Mucosa of stomach (tissue), 1 donor: Measurements from ENCODE around the gene PDGFB.
A peak's percentile ranks its signal among the peaks of the same experiment; 100 is the strongest.

Source experiments
- H3K27me3 ChIP-seq: one replicate; pipeline ENCODE4 v1.7.0; 2013; ENCODE audit warnings: mild to moderate bottlenecking, low read length; ENCODE audit not compliant: control insufficient read depth, insufficient read depth
- H3K36me3 ChIP-seq: one replicate; pipeline ENCODE4 v1.7.0; 2013; ENCODE audit warnings: low read length; ENCODE audit not compliant: control insufficient read depth, insufficient read depth
- H3K4me1 ChIP-seq: one replicate; pipeline ENCODE4 v1.7.0; 2013; ENCODE audit warnings: mild to moderate bottlenecking, low read length; ENCODE audit not compliant: control insufficient read depth, insufficient read depth
- H3K4me3 ChIP-seq: one replicate; pipeline ENCODE4 v1.7.0; 2013; ENCODE audit warnings: low read length
- H3K9ac ChIP-seq: one replicate; pipeline ENCODE4 v1.7.0; 2013; ENCODE audit warnings: mild to moderate bottlenecking, low read length, moderate library complexity
- H3K9me3 ChIP-seq: one replicate; pipeline ENCODE4 v1.7.0; 2013; ENCODE audit warnings: mild to moderate bottlenecking, low read length, moderate library complexity; ENCODE audit not compliant: control insufficient read depth
- donor health status: Pancreatic carcinoma.

The PDGFB gene

DNA sequence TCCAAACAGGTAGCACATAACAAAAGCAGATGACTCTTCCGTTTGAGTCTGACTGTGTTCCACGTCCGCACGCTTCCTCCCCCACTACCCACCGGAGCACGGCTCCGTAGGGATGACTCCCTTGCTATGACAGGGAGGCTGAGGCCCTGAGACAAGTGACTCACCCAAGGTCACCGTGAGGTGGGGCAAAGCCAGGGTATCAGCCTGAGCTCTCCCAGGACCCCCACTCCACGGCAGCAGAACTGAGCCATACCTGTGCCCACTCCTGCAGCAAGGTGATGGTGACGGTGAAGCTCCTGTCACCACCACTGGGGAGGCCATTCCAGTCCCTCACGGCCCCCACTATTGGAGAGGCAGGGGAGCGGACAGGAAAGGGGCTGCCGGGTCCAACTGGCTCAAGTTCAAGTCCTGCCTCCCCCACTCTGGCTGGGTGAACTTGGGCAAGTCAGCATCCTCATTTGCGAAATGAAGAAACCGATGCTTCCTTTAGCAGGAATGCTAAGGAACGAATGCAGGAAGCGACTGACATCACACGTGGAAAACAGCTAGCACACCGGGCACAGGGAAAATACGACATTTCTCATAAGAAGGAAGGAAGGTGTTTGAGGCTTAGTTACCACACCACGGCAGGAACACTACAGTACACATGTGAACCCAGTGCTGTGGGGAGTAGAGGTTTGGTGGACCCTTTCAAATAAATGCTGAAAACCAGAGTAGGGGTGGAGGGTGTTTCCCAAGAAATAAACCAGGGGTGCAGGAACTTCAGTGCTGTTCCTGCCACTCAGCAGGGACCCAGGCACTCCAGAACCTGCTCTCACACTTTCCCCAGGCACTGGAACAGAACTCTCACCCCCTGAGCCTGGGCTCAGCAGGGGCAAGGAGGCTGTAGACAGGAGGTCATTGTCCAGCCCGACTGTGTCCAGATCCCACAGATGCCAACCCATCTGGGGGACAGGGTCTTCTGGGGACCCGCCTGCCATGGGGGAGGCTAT is 59.9 kb downstream of the PDGFB start:
- H3K9ac ChIP-seq: no peak overlapping the region
- H3K4me1 ChIP-seq: peaks cover 4% of the 10 kb centered on the region
- no peaks in the 10 kb centered on the region for H3K36me3 ChIP-seq
- H3K27me3 ChIP-seq: no peaks in the 10 kb centered on the region
- H3K4me3 ChIP-seq: no peak overlapping the region
- H3K9me3 ChIP-seq: no peaks in the 10 kb centered on the region

DNA sequence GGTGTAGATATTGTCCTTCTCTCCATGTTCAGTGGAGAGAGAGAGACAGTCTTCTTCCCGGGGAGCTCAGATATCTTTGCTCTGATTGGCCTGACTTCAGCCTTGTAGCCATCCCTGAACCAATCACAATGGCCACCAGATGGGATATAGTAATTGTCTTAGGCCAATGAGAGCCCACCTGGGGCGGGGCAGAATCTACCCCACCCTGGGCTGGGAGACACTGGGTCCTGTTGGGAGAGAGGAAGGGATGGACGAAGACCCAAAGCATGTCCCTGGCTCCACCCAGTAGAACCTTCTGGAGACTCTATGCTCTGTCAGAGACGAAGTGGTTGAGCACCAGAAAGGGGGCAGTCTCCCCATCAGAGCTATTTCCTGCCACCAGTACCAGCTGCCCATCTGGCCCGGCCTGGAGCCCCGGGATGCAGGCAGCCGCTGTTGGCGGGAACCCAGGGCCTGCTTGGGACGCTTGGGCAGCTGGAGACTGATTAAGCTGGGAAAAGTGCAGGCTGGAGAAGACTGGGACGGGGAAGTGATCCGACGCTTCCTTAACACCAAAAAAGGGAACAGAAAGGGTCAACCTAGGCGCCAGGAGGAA is 60.7 kb downstream of the PDGFB start:
- H3K27me3 ChIP-seq: no peaks in the 10 kb centered on the region
- H3K9ac ChIP-seq: no peak overlapping the region
- no peaks in the 10 kb centered on the region for H3K9me3 ChIP-seq
- H3K4me3 ChIP-seq: no peak overlapping the region
- H3K4me1 ChIP-seq: peaks cover 4% of the 10 kb centered on the region
- no peaks in the 10 kb centered on the region for H3K36me3 ChIP-seq

DNA sequence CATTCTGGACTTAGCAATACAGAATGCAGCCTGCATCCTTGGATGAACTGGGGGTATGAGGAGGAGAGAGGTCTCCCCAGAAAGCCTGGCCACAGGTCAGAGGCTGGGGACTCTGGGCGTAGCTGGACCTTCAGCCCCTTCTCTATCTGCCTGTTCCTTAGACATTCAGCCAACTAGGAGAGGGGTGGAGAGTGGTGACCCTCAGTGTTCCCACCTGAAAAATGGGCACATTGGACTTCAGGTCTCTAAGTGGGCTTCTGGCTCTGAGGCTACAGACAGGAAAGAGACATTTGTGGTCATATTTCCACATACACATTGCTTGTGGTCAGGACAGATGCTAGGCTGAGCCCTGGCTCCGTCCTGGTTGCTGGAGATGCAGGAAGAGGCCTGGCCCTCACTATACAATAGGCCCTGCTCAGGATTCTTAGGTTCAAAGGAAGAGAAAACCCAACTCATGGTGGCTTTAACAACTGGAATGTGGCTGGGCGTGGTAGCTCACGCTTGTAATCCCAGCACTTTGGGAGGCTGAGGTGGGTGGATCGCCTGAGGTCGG is 62.2 kb downstream of the PDGFB start:
- H3K9me3 ChIP-seq: no peaks in the 10 kb centered on the region
- peaks cover 4% of the 10 kb centered on the region for H3K4me1 ChIP-seq
- no peak overlapping the region for H3K9ac ChIP-seq

DNA sequence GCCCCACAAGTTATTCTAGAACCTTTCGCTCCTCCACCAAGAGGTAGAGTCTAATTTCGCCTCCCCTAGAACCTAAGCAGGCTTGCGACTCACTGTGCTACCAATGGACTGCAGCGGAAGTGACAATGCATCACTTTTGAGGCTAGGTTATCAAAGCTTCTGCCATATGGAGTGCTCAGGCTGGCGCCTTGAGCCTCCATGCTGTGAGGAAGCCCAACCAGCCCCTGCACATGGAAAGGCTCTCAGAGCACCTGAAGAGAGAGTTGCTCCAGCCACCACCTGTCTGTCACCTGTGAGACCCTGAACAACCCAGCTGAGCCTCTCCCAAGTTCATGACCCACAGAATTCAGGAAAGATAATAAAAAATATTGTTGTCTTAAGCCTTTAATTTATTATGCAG is 63.0 kb downstream of the PDGFB start:
- Histone ChIP-seq H3K27me3 (no peaks in the 10 kb centered on the region), H3K4me3 (no peak overlapping the region)

More for the DNA sequence above, 62.2 kb downstream of the PDGFB start:
- no peaks in the 10 kb centered on the region for H3K27me3 ChIP-seq
- H3K4me3 ChIP-seq: no peak overlapping the region
- no peaks in the 10 kb centered on the region for H3K36me3 ChIP-seq

DNA sequence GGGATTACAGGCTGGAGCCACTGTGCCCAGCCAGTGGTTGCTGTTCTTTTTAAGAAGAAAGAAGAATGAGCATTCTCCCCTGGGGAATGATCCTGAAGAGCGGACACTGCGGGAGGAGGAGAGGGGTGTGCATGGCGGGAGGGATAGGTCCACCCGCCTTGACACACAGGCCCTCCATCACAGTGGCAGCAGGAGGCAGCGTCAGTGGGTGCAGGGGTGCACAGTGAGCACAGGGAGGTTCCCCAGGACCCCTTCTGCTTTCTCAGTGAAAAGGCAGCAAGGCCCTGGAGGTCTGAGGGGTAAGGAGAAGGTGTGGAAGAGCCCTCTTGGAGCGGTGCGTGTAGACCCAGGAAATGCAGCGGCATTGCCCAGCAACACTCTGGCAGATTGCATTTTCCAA is 63.4 kb downstream of the PDGFB start:
- no peak overlapping the region for H3K4me3 ChIP-seq
- peaks cover under 1% of the 10 kb centered on the region for H3K27me3 ChIP-seq
- H3K9ac ChIP-seq: no peak overlapping the region
- no peaks in the 10 kb centered on the region for H3K9me3 ChIP-seq
- H3K36me3 ChIP-seq: no peaks in the 10 kb centered on the region
- peaks cover 9% of the 10 kb centered on the region for H3K4me1 ChIP-seq

More for the DNA sequence above, 63.0 kb downstream of the PDGFB start:
- H3K36me3 ChIP-seq: no peaks in the 10 kb centered on the region
- H3K9me3 ChIP-seq: no peaks in the 10 kb centered on the region
- peaks cover 5% of the 10 kb centered on the region for H3K4me1 ChIP-seq
- no peak overlapping the region for H3K9ac ChIP-seq

DNA sequence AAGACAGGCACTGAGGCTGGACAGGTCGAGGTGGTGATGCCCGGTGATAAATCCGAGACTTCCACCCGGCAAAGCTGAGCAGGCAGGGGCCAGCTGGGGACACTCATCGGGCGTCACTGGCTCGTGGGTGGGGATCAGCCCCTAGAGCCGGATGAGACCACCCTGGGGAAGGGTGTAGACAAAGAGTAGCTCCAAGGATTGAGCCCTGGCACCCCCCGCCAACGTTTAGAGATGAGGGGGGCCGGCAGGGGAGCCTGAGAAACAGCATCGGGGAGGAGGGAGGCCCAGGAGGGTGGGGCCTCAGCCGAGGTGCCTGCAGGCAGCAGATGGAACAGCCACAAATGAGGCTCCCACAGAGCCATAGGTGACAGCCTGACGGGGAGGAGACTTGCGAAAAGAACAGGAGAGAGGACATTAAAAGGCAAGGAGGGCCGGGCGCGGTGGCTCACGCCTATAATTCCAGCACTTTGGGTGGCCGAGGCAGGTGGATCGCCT is 64.9 kb downstream of the PDGFB start:
- Histone ChIP-seq H3K27me3 (peaks cover 9% of the 10 kb centered on the region), H3K9ac (no peak overlapping the region), H3K9me3 (no peaks in the 10 kb centered on the region), H3K4me1 (peaks cover 23% of the 10 kb centered on the region), H3K4me3 (no peak overlapping the region), H3K36me3 (no peaks in the 10 kb centered on the region)

DNA sequence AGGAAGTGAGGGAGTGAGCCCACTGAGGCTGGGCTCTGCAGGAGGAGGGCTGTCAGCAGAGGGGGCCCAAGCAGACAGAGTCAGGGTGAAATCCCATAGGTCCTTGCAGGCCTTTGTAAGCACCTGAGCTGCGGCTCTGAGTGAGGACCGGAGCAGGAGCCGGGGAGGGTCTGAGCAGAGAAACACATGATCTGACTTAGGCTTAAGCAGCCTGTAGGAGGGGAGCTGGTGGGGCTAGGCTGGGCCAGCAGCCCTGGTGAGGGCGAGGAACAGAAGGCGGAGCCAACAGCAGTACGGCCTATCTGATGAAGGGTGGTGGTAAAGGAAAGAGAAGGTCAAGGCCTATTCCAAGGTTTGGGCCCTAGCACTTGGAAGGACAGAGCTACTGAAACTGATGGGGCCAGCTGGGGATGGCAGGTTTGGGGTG is 65.4 kb downstream of the PDGFB start:
- H3K4me3 ChIP-seq: no peak overlapping the region
- peaks cover 27% of the 10 kb centered on the region for H3K4me1 ChIP-seq
- H3K36me3 ChIP-seq: no peaks in the 10 kb centered on the region
- H3K27me3 ChIP-seq: peaks cover 9% of the 10 kb centered on the region
- no peaks in the 10 kb centered on the region for H3K9me3 ChIP-seq
- no peak overlapping the region for H3K9ac ChIP-seq

DNA sequence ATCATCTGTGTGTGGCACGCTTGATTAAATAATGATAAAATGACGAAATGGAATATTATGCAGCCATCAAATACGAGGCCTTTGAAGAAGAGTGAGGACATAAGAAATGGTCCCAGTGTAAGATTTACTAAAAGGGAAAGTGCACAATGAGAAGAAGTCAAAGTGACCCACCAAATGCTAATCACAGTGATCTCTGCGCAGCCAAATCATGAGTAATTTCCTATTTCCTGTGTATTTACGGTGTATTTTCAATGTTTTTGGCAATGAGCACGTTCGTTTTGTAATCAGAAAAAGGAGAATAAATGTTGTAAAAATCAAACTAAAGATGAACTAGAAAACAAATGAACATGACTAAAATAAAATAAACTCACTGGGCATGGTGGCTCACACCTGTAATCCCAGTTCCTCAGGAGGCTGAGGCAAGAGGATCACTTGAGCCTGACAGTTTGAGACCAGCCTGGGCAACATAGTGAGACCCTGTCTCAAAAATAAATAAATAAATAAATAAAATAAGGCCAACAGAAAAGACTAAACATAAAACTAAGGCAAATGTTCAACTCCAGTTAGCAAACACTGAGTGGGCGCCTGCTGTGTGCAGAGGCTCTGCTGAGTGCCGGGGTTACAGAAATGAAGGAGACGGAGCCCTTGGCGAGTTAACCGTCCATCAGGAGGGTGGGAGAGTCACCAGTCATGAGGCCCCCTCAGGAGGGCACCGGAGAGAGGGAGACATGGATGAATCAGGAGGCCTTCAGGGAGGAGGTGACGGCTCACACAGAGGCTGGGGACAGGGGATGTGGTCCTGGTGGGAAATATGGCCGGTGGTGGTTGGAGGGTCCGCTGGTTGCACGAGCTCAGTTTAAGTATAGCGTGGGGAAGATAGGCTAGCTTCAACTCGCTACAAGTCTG is 66.3 kb downstream of the PDGFB start:
- Histone ChIP-seq H3K9me3 (no peaks in the 10 kb centered on the region), H3K4me3 (no peak overlapping the region), H3K27me3 (peaks cover 9% of the 10 kb centered on the region), H3K36me3 (no peaks in the 10 kb centered on the region), H3K4me1 (peaks cover 32% of the 10 kb centered on the region), H3K9ac (no peak overlapping the region)

DNA sequence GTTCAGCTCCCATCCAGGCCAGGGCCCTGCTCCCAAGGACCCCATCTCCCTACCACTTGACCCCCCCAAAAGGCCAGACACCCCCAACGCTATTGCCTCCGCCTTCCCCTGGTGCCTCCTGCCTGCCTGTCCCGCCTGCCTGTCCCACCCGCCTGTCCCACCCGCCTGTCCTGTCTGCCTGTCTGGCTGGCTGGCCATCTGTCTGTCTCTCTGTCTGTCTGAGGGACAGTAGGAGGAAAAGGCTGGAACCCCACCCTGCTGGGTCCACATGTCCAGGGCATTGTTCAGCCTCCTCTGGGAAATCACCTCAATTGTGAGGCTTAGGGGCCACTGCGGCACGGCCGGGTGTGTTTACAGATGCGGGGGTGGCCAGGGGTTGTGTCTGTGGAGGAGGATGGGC is 67.0 kb downstream of the PDGFB start:
- Histone ChIP-seq H3K4me1 (peaks cover 32% of the 10 kb centered on the region), H3K4me3 (no peak overlapping the region), H3K9me3 (no peaks in the 10 kb centered on the region), H3K9ac (no peak overlapping the region), H3K36me3 (no peaks in the 10 kb centered on the region), H3K27me3 (peaks cover 9% of the 10 kb centered on the region)

DNA sequence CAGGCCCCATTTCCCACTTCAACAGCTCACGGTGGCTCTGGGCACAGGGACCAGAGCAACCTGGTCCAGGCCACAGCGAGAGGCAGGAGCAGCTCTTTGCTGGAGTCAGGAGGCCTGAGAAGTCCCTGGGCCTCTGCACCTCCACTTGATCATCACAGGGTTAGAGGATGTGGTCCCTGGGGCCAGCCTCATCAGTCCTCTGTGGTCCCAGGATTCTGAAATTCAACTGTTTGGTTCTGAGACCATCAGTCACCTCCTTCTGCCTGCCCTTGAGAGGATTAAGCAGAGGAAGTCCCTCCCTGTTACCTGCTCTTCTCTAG is 67.4 kb downstream of the PDGFB start:
- no peaks in the 10 kb centered on the region for H3K9me3 ChIP-seq
- no peaks in the 10 kb centered on the region for H3K36me3 ChIP-seq
- no peak overlapping the region for H3K9ac ChIP-seq
- peaks cover 9% of the 10 kb centered on the region for H3K27me3 ChIP-seq
- peaks cover 32% of the 10 kb centered on the region for H3K4me1 ChIP-seq
- H3K4me3 ChIP-seq: no peak overlapping the region

DNA sequence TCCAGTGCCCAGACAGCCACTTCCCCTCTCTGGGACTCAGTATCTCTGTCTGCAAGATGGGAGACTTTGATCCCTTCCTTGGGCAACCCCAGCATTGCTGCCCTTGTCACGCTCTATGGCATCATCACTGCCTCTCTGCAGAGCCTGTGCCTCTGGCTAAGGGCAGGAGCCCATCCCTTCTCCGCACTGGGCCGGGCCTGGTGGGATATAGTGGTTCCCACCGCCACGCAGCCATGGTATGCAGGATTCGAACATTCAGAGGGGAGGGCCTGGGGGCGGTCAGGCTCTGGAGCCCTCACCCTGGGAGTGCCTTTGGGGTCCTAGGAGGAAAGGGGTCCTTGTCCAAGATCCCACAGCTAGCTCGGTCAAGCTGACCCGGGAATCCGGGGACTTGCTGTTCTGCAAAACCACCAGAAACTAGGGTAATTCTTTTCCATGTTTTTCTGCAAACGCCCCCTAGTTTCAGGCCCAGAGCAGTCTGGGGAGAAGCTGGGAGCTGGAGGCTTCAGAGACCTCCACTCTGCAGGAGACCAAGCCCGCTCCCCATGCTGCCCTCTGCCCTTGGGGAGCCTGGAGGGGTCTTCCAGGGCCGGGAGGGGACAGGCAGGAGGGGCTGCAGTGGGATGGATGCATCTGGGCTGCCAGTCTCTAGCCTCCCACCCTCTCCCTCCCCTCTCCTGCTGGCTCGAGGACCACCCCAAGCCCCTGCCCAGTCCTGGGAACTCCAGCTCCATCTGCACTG is 67.9 kb downstream of the PDGFB start:
- Histone ChIP-seq H3K9me3 (no peaks in the 10 kb centered on the region), H3K4me3 (no peak overlapping the region), H3K27me3 (peaks cover 9% of the 10 kb centered on the region), H3K36me3 (no peaks in the 10 kb centered on the region), H3K4me1 (peaks cover 32% of the 10 kb centered on the region), H3K9ac (peak overlapping the region; percentile 0)
